Gastroesophageal sphincter (tissue), 3 donors: ENCODE results near the gene MACROD2.

ENCODE experiments used
- CTCF ChIP-seq, 4 experiments: fragments of 200-600 bp in 2 of 4; fragments of 450-650 bp in 2 of 4; sonication (generic) in 1 of 4; IDR thresholded peaks; one replicate each; pipeline ENCODE4 v1.5.1; 2017 to 2019; ENCODE audit warnings: antibody characterized with exemption in 4 of 4, mild to moderate bottlenecking in 2 of 4, moderate library complexity in 2 of 4
- EP300 ChIP-seq: sonication (generic); formaldehyde crosslinking; IDR thresholded peaks from one replicate; pipeline ENCODE4 v1.6.1; 2017; ENCODE audit warnings: antibody characterized with exemption, mild to moderate bottlenecking
- POLR2A ChIP-seq, 2 donors: fragments of 450-650 bp; IDR thresholded peaks; one replicate each; pipeline ENCODE4 v1.6.1; 2017; ENCODE audit warnings: antibody characterized with exemption in 2 of 2, mild to moderate bottlenecking in 2 of 2, moderate library complexity in 1 of 2
- POLR2AphosphoS5 ChIP-seq: sonication (generic); formaldehyde crosslinking; IDR thresholded peaks from one replicate; pipeline ENCODE4 v1.6.1; 2017; ENCODE audit warnings: antibody characterized with exemption

GRCh38 chr20:15032352-15032622 lies 1037.0 kb downstream of the MACROD2 start:
- TF ChIP-seq CTCF (IDR thresholded peaks at IDR 0.05) (no peak), EP300 (no peak), POLR2AphosphoS5 (no peak), POLR2A (IDR thresholded peaks at IDR 0.05) (no peak)
